HG03045 (cell line): ENCODE measurements around the gene ADRA1B.
"Not testable (repeated sequence)": the region's sequence is repeated elsewhere in the genome, so short reads cannot be mapped to it uniquely, and the experiment has no call there.

Experiments
- ATAC-seq: cut with Tn5 transposase; IDR thresholded peaks from one replicate; pipeline ENCODE4 v1.9.1; 2021; ENCODE audit warnings: mild to moderate bottlenecking, moderate library complexity; ENCODE audit not compliant: unreplicated experiment

The ADRA1B gene

DNA sequence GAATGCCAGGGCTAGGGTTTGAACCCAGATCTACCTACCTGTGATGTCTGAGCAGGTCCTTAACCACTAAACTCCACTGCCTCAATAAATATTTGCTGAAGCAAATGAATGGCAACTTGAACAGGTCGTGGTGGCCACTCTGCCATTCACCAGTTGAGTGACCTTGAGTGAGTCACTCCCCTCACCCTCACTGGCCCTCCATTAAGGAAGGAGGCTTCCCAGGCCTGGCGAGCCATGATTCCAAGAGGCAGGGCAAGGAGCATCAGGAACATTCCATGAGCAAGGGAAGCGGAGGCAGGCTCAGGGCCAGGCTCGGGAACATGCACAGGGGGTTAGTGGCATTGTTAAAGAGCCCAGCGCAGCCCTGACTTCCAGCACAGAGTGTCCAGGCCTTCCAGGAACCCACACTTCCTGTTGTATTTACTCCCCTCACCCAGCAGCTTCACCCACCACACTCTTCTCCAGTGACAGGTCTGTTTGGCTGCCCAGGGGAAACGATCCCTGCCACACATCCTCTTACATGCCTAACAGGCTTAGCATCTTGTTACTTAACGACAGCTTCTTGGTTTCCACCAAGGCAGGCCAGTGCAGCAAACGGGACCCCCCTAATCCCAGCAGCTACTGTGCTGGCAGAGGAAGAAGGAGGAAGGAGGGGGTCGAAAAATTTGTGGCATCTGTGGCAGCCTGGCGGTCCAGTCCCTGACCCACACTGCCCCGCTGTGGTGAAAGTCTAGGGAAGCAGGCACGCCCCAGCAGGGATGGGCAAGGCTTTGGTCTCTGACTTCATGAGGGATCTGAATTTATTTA is 49.0 kb downstream of the ADRA1B start:
- no peak for ATAC-seq

DNA sequence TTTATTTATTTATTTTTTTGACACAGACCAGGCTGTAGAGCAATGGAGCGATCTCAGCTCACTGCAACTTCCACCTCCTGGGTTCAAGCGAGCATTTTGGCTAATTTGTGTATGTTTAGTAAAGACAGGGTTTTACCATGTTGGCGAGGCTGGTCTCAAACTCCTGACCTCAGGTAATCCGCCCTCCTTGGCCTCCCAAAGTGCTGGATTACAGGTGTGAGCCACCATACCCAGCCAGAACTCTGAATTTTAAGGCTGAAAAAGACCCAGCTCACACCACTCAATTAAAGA is 49.5 kb downstream of the ADRA1B start:
- not testable (repeated sequence) for ATAC-seq

DNA sequence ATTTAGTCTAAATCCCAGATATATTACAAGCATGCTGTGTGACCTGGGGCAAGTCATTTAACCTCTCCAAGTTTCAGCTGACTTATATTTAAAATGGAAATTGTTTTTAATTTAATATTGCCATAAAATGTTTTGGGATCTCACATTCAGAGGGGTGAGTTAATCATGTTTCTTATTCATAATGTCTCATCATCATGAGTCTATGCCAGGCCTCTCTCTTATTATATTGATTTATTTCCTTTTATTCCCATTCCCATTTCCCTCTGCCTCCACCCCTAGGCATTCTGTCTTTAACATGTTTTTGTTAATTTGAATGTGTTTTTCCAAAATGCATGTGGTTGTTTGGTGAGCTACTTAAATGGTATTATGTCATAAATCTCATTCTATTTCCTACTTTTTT is 53.7 kb downstream of the ADRA1B start:
- no peak for ATAC-seq

- ATAC-seq: no peak
Observed at GRCh38 chr5:159971038-159971437, 54.8 kb downstream of the ADRA1B start.

GRCh38 chr5:159971514-159971913 is 55.2 kb downstream of the ADRA1B start:
- ATAC-seq: no peak

DNA sequence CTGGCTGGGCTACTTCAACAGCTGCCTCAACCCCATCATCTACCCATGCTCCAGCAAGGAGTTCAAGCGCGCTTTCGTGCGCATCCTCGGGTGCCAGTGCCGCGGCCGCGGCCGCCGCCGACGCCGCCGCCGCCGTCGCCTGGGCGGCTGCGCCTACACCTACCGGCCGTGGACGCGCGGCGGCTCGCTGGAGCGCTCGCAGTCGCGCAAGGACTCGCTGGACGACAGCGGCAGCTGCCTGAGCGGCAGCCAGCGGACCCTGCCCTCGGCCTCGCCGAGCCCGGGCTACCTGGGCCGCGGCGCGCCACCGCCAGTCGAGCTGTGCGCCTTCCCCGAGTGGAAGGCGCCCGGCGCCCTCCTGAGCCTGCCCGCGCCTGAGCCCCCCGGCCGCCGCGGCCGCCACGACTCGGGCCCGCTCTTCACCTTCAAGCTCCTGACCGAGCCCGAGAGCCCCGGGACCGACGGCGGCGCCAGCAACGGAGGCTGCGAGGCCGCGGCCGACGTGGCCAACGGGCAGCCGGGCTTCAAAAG is 55.7 kb downstream of the ADRA1B start:
- no peak for ATAC-seq

DNA sequence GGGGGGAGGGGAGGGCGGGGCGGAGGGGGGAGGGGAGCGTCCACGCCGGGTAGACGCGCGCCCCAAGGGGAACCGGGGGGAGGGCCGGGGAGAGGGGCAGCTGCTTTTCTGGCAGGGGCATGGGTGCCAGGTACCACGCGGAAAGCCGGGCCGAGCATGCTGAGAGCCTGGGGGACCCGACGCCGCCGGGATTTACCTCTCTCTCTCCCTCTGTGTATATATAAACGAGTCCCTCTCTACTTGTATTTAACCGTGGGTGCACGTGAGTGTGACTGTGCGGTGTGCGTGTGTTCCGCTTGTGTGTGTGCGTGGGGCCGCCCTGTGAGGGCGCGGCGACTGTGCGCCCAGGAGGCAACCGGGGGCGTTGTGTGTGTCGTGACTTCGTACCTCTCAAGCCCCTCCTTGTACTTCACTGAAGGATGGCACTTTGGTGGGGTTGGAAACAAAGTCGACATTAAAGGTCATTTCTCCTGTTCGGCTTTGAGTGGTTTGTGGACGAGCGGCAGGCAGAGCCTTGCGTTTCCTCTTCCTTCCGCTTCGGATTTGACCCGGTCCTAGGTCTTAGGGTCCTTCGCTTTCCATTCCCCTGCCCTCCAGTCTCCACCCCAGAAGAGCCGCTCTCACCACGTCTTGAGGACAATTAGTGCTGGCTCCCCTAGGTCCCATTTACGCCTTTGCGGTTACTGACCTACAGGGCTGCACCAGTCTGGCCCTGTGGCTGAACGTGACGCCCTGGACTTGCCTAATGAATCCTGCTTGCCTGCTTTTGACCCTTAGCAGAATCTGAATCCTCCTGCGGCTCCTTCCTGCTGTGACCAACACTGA is 56.5 kb downstream of the ADRA1B start:
- no peak for ATAC-seq

- ATAC-seq: no peak
Observed at GRCh38 chr5:159975462-159976019, 59.3 kb downstream of the ADRA1B start.

DNA sequence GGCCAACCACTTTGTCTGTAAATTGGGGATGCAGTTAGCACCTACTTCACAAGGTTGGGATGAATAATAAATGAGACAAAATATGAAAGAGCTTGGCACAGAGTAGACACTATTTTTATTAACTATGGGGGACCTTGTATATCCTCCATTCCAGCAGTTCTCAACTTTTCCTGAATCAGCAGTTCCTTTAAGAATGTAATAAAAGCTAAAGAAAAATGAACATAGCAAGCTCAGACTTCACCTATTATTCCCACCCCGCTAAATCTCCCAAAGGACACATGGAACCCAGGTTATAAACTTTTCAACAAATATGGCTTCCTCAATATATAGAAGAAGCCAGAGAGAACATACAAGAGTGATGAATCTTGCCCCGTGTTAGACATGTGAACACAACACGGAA is 60.6 kb downstream of the ADRA1B start:
- no peak for ATAC-seq

- no peak for ATAC-seq
Observed at GRCh38 chr5:159978358-159978757, 62.1 kb downstream of the ADRA1B start.

DNA sequence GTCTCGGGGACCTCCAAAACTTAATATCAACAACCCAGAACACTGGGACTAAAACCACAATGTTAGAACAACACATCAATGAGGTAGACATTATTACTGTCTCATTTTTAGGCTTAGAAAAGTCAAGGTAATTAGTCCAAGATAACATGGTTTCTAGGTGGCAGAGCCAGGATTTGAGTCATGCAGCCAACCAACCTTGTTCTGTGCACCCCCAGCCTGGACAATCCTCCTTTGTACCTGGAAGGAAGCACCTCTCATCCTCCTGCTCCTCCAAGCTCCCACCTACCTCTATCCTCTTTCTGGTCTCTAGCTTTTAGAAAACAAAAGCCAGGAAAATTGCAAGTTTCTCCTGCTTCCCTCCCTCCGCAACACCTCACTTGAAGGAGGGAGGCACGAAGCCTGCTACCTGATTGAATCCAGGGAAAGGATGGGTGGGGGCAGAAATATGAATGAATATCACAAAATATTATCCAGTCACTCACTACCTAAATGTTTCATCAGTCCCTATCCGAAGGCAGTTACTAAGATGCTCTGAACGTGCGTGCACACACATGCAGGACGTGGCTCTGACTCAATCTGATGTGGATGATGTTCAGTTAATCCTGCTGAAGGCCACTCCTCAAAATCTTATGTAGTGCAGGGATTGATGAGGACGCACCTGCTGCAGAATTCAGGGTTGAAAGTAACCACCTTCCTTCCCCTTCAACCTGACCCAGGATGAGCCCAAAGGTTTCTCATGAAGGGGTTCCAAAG is 66.3 kb downstream of the ADRA1B start:
- no peak for ATAC-seq

DNA sequence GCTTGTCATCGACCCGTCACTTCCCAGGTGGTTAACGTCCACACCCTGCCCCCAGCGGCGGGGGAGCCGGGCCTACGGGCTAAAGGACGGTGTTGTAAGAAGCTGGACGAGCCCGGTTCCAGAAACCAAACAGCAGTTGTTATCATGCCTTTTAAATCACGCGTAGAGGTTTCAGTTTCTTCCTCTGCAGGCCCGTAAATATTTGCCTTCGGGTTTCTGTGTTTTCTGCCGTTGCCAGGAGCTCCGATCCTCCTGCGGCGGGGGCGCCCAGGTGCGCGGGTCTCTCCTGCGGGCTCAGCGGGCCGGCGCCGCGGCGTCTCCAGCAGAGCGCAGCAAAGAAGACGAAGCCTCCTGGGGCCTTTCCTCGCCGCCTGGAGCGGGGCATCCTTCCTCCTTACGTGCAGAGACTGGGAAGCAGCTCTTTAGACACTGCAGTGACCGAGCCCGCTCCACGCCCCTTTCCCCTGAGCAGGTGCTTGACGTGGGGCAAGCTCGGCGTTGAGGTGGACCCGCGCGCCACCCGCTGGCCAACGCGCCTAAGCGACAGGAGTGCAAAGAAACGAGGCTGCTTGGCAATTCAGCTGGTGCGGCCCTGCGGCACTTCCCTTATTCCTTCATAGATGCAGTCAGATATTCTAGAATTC is 70.9 kb downstream of the ADRA1B start:
- peak; percentile 89 for ATAC-seq

DNA sequence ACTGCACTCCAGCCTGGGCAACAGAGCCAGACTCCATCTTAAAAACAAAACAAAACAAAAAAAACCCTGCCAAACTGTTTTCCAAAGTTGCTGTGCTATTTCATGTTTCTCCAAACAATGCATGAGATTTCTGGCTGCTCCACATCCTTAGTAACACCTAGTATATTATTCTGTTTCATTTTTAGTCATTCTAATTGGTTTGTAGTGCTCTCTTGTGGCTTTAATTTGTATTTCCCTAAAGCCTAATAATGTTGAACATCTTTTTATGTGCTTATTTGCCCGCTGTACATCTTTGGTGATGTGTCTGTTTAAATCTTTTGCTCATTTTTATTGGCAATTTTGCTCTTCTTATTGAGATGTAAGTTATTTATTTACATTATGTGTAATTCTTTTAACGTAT is 74.2 kb downstream of the ADRA1B start:
- no peak for ATAC-seq

GRCh38 chr5:159992566-159992965 is 76.3 kb downstream of the ADRA1B start:
- no peak for ATAC-seq

GRCh38 chr5:159993194-159993593 is 76.9 kb downstream of the ADRA1B start:
- no peak for ATAC-seq

- ATAC-seq: no peak
Observed at GRCh38 chr5:159995907-159996306, 79.6 kb downstream of the ADRA1B start.

GRCh38 chr5:160001457-160001856 is 85.2 kb downstream of the ADRA1B start:
- ATAC-seq: no peak

GRCh38 chr5:160007514-160007913 is 91.2 kb downstream of the ADRA1B start:
- no peak for ATAC-seq

DNA sequence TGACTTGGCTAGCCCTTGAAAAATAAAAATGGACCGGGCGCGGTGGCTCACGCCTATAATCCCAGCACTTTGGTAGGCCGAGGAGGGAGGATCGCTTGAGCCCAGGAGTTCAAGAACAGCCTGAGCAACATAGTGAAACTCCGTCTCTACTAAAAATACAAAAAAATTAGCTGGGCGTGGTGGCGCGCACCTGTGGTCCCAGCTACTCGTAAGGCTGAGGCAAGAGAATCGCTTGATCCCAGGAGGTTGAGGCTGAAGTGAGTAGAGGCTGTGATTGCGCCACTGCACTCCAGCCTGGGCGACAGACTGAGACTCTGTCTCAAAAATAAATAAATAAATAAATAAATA is 92.2 kb downstream of the ADRA1B start:
- ATAC-seq: not testable (repeated sequence)

DNA sequence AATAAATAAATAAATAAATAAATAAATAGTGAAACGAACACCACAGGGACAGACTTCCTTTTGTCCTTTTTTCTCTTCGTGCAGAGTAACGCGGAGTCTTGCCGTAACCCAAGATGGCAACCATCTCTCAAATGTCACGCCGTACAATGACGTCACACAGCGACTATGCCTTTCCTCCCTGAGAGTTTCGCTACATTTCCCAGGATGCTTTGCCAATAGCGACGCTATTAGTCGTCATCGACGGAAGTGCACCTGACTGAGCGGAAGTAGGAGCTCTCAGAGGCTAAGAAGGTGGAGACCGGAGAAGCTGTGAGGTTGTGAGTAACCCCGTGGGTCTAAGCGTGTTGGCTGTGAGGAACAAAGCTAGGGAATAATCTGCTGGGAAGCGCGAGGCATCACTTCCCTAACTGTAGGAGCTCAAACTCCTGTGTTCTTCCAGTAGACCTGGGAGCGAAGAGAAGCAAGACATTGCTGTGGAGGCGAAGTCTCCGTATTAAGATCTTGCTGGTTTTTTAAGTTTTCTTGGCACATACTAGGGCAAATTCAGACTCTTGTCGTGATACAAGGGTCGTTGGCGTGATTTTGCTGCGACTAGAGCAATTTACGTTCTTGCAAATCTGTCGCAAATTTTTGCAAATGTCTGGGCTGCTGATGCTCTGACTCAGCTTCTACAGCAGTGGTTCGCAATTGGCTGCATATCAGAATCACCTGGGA is 92.8 kb downstream of the ADRA1B start, which contains the start of gene TTC1:
Gene TTC1 (plus strand): TSS at position 263 of the 714 bp plus-strand sequence. CDS start 1,390 bp downstream, outside the sequence.
- peak; percentile 99 for ATAC-seq
